Thyroid gland (tissue), 4 donors: ENCODE data around the gene STX19. TPM values are rescaled to one million over a fixed set of nuclear protein-coding genes. Genes with fewer than 3 reads are reported as not detected.

Experiments used
- DNase-seq, 2 donors: peaks; one replicate each; pipeline ENCODE4 v3.0.0-alpha.2; 2019
- H3K27ac ChIP-seq, 3 donors: fragments of 200-600 bp; sonication (generic); 1 replicate in 2 of 3; 2 replicates in 1 of 3; pipeline ENCODE4 v1.5.1; 2016 to 2019; ENCODE audit warnings: mild to moderate bottlenecking in 1 of 3, moderate library complexity in 1 of 3
- H3K27me3 ChIP-seq: fragments of 200-600 bp; sonication (generic); one replicate; pipeline ENCODE4 v1.5.1; 2019
- H3K36me3 ChIP-seq, 2 donors: fragments of 200-600 bp; sonication (generic); one replicate each; pipeline ENCODE4 v1.5.1; 2016 to 2019
- H3K4me1 ChIP-seq, 2 donors: fragments of 200-600 bp; sonication (generic); one replicate each; pipeline ENCODE4 v1.5.1; 2017 to 2019
- H3K4me3 ChIP-seq, 3 donors: fragments of 200-600 bp; sonication (generic); replicated peaks in 1 of 3; 1 replicate in 2 of 3; 2 replicates in 1 of 3; pipeline ENCODE4 v1.5.1; 2016; ENCODE audit warnings: mild to moderate bottlenecking in 1 of 3
- H3K9me3 ChIP-seq: fragments of 200-600 bp; sonication (generic); one replicate; pipeline ENCODE4 v1.5.1; 2017
- POLR2A ChIP-seq, 2 donors: fragments of 450-650 bp; IDR thresholded peaks; one replicate each; pipeline ENCODE4 v1.6.1; 2017; ENCODE audit warnings: antibody characterized with exemption in 2 of 2, mild to moderate bottlenecking in 2 of 2, moderate library complexity in 1 of 2
- WGBS, 2 donors: methylation state at CpG; one replicate each; pipeline ENCODE4 v1.1.5; 2017; 5-methylcytosine and 5-hydroxymethylcytosine counted together
- intact Hi-C: fragments of 100-400 bp; cut with DNase I; formaldehyde crosslinking; loops from one replicate; pipeline ENCODE4 v1.15.1; 2023
- total RNA-seq, 4 donors: library from RNA; depleted of rRNA; stranded (reverse); fragments of >200 nt; gene quantifications; one replicate each; pipeline ENCODE4 v1.2.3, GENCODE V29; 2016
- TF ChIP-seq, protein P1 (sequence below), 6 experiments: fragments of 200-600 bp in 3 of 6; fragments of 450-650 bp in 3 of 6; sonication (generic) in 3 of 6; IDR thresholded peaks; one replicate each; pipeline ENCODE4 v1.5.1; 2016 to 2019; ENCODE audit warnings: antibody characterized with exemption in 6 of 6, mild to moderate bottlenecking in 2 of 6, inconsistent platforms in 1 of 6, moderate library complexity in 1 of 6

The STX19 gene
- total RNA-seq, 4 donors from 2014 or later = not detected

GRCh38 chr3:94026623-94027022, 1.8 kb downstream of the STX19 start:
- intact Hi-C loops = no loop called here
- Histone ChIP-seq H3K27me3 (no peaks in the 10 kb centered on the region), H3K4me1 (no peaks in the 10 kb centered on the region), H3K9me3 (no peaks in the 10 kb centered on the region), H3K36me3 (no peaks in the 10 kb centered on the region), H3K27ac (no peak overlapping the region), H3K4me3 (no peak overlapping the region)
- no peak for DNase-seq
- WGBS, 2 donors = 86 to 90% methylated on average over 2 of the region's 2 CpGs
- no peak for TF ChIP-seq POLR2A (IDR thresholded peaks at IDR 0.05)
- TF ChIP-seq, protein P1, sequence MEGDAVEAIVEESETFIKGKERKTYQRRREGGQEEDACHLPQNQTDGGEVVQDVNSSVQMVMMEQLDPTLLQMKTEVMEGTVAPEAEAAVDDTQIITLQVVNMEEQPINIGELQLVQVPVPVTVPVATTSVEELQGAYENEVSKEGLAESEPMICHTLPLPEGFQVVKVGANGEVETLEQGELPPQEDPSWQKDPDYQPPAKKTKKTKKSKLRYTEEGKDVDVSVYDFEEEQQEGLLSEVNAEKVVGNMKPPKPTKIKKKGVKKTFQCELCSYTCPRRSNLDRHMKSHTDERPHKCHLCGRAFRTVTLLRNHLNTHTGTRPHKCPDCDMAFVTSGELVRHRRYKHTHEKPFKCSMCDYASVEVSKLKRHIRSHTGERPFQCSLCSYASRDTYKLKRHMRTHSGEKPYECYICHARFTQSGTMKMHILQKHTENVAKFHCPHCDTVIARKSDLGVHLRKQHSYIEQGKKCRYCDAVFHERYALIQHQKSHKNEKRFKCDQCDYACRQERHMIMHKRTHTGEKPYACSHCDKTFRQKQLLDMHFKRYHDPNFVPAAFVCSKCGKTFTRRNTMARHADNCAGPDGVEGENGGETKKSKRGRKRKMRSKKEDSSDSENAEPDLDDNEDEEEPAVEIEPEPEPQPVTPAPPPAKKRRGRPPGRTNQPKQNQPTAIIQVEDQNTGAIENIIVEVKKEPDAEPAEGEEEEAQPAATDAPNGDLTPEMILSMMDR (IDR thresholded peaks at IDR 0.05) = no peak

GRCh38 chr3:94024385-94024784, 4.0 kb downstream of the STX19 start:
- intact Hi-C loops = no loop called here
- WGBS, 2 donors = 78 to 82% methylated on average over 3 of the region's 3 CpGs
- Histone ChIP-seq H3K4me1 (no peaks in the 10 kb centered on the region), H3K27ac (peak overlapping the region in 2 of 3 donors; percentile 41 to 54), H3K36me3 (no peaks in the 10 kb centered on the region), H3K27me3 (no peaks in the 10 kb centered on the region), H3K9me3 (no peaks in the 10 kb centered on the region), H3K4me3 (no peak overlapping the region)
- TF ChIP-seq POLR2A (IDR thresholded peaks at IDR 0.05) = no peak
- TF ChIP-seq, protein P1 (IDR thresholded peaks at IDR 0.05) = no peak
- peak in 1 of 2 donors; percentile 9 for DNase-seq

DNA sequence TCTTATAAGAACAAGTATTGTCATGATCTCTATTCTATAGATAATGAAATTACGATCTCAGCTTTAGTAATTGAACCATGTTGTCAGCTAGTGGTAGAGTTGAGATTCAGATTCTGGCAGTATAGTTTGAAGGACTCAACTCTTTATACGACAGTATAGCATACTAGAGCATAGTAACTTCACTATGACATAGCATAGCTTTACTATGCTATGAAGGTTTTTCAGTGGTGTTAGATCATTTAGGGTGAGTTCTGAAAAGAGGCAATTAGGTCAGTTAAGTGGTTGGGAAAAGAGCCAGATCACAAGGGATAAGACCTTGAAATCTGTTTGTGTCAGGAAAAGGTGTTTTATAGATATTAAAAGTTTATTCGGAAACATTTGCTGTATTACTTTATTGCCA, 8.1 kb downstream of the STX19 start:
- Histone ChIP-seq H3K36me3 (no peaks in the 10 kb centered on the region), H3K27me3 (no peaks in the 10 kb centered on the region), H3K4me1 (no peaks in the 10 kb centered on the region), H3K9me3 (no peaks in the 10 kb centered on the region), H3K4me3 (no peak overlapping the region), H3K27ac (no peak overlapping the region)
- WGBS, 2 donors = 95 to 96% methylated on average over 3 of the region's 3 CpGs
- TF ChIP-seq, protein P1 (IDR thresholded peaks at IDR 0.05) = no peak
- no peak for TF ChIP-seq POLR2A (IDR thresholded peaks at IDR 0.05)
- intact Hi-C loops = no loop called here
- DNase-seq = no peak

DNA sequence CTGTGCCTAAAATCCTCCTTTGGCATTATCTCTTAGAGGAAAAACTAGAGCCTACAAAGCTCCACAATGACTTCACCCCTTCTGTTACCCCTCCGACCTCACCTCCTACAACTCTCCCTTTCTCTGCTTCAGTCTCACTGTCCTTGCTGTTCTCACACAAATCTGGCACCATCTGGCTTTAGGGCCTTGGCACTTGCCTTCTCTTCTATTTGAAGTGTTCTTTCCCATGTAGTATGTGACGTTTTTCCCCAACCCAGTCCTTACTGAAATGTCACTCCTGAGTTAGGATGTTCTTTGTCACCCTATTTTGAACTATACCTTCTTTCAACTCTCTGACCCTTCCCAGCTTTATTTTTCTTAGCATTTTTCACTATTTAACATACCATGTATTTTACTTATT, 8.7 kb downstream of the STX19 start:
- TF ChIP-seq, protein P1 (IDR thresholded peaks at IDR 0.05) = no peak
- TF ChIP-seq POLR2A (IDR thresholded peaks at IDR 0.05) = no peak
- Histone ChIP-seq H3K27me3 (no peaks in the 10 kb centered on the region), H3K4me1 (no peaks in the 10 kb centered on the region), H3K4me3 (no peak overlapping the region), H3K9me3 (no peaks in the 10 kb centered on the region), H3K27ac (no peak overlapping the region), H3K36me3 (no peaks in the 10 kb centered on the region)
- DNase-seq = no peak
- intact Hi-C loops = no loop called here
- 84 to 88% methylated on average over 2 of the region's 2 CpGs for WGBS, 2 donors

GRCh38 chr3:94015025-94015424, 13.4 kb downstream of the STX19 start:
- Histone ChIP-seq H3K4me3 (no peak overlapping the region), H3K4me1 (no peaks in the 10 kb centered on the region), H3K27me3 (no peaks in the 10 kb centered on the region), H3K27ac (no peak overlapping the region), H3K9me3 (no peaks in the 10 kb centered on the region), H3K36me3 (no peaks in the 10 kb centered on the region)
- intact Hi-C loops = no loop called here
- WGBS, 2 donors = 87 to 89% methylated on average over 1 of the region's 1 CpG
- DNase-seq = no peak
- TF ChIP-seq, protein P1 (IDR thresholded peaks at IDR 0.05) = no peak
- no peak for TF ChIP-seq POLR2A (IDR thresholded peaks at IDR 0.05)
